ENCODE measurements around the gene RNF166. TPM values are rescaled to one million over a fixed set of nuclear protein-coding genes. Genes with fewer than 3 reads are reported as not detected.

Gene RNF166
- total RNA-seq, 1 donor: 14.5 TPM

DNA sequence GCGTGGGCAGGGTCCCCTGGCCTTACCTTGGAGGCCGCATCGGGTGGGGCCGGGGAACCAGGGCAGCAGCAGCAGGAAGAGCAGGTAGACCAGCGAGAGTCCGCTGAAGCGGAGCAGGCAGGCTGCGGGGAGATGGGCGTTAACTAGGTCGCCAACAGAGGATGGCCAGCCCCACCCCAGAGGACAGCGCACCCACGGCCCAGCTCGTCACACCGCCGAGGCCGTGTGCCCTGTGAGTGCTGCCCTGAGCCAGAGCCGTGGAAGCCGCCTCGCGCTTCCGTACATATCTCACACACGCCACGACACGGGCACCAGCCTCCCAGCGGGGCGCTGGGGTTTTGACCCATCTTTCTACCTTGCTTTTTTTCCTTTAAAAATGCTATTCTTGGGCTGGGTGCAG, 43.1 kb upstream of the RNF166 start:
- Histone ChIP-seq H2AFZ (ENCODE audit: low read length) (no peak overlapping the region), H3K79me2 (ENCODE audit: insufficient read depth, low read length) (peaks cover 89% of the 10 kb centered on the region), H3K4me1 (ENCODE audit: insufficient read depth, low read length) (peaks cover 9% of the 10 kb centered on the region), H3K27ac (ENCODE audit: low read depth, low read length) (no peak overlapping the region), H3K4me2 (ENCODE audit: insufficient read depth, low read length) (no peak overlapping the region), H3K36me3 (ENCODE audit: insufficient read depth, low read length) (peaks cover 4% of the 10 kb centered on the region), H3K27me3 (ENCODE audit: insufficient read depth, low read length) (no peaks in the 10 kb centered on the region), H3K4me3 (ENCODE audit: insufficient read depth, low read length) (no peak overlapping the region), H3K9me3 (ENCODE audit: low read depth, low read length) (no peaks in the 10 kb centered on the region), H4K20me1 (ENCODE audit: insufficient read depth, low read length) (peaks cover 63% of the 10 kb centered on the region)
- DNase-seq (ENCODE audit: insufficient read length, low spot score, missing footprints): no peak
- TF ChIP-seq CTCF (IDR thresholded peaks at IDR 0.05; ENCODE audit: extremely low read depth, low read depth, low read length): no peak

DNA sequence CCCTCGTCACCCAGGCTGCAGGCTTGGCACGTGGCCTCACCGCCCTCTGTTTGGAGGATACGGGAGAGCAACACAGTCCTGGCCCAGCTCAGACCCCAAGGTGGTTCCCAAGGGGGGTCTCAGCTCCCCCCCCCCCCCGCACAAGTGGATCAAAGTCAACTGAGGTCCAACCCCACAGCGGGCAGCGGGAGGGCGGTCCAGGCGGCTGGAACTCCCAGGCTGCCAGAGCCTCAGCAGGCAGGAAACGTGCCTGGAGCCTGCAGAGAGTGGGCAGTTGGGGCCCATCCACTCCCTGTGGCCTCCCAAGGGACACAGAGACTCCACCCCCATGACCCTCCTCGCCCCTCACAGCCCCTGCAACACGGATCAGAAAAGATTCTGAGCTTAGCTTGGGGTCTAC, 42.2 kb upstream of the RNF166 start:
- H3K4me1 ChIP-seq (ENCODE audit: insufficient read depth, low read length): no peaks in the 10 kb centered on the region
- peaks cover 4% of the 10 kb centered on the region for H3K36me3 ChIP-seq (ENCODE audit: insufficient read depth, low read length)
- no peak overlapping the region for H3K4me2 ChIP-seq (ENCODE audit: insufficient read depth, low read length)
- peaks cover 62% of the 10 kb centered on the region for H4K20me1 ChIP-seq (ENCODE audit: insufficient read depth, low read length)
- no peaks in the 10 kb centered on the region for H3K27me3 ChIP-seq (ENCODE audit: insufficient read depth, low read length)
- H2AFZ ChIP-seq (ENCODE audit: low read length): no peak overlapping the region
- no peak for TF ChIP-seq CTCF (IDR thresholded peaks at IDR 0.05; ENCODE audit: extremely low read depth, low read depth, low read length)
- no peaks in the 10 kb centered on the region for H3K9me3 ChIP-seq (ENCODE audit: low read depth, low read length)
- no peak for DNase-seq (ENCODE audit: insufficient read length, low spot score, missing footprints)
- no peak overlapping the region for H3K27ac ChIP-seq (ENCODE audit: low read depth, low read length)
- H3K4me3 ChIP-seq (ENCODE audit: insufficient read depth, low read length): no peak overlapping the region
- peaks cover 89% of the 10 kb centered on the region for H3K79me2 ChIP-seq (ENCODE audit: insufficient read depth, low read length)

GRCh38 chr16:88747588-88748301, 41.5 kb upstream of the RNF166 start:
- H4K20me1 ChIP-seq (ENCODE audit: insufficient read depth, low read length): peaks cover 64% of the 10 kb centered on the region
- H2AFZ ChIP-seq (ENCODE audit: low read length): no peak overlapping the region
- H3K27me3 ChIP-seq (ENCODE audit: insufficient read depth, low read length): no peaks in the 10 kb centered on the region
- no peak overlapping the region for H3K4me2 ChIP-seq (ENCODE audit: insufficient read depth, low read length)
- no peaks in the 10 kb centered on the region for H3K4me1 ChIP-seq (ENCODE audit: insufficient read depth, low read length)
- H3K27ac ChIP-seq (ENCODE audit: low read depth, low read length): no peak overlapping the region
- peaks cover 4% of the 10 kb centered on the region for H3K36me3 ChIP-seq (ENCODE audit: insufficient read depth, low read length)
- H3K79me2 ChIP-seq (ENCODE audit: insufficient read depth, low read length): peaks cover 92% of the 10 kb centered on the region
- TF ChIP-seq CTCF (IDR thresholded peaks at IDR 0.05; ENCODE audit: extremely low read depth, low read depth, low read length): peak; percentile 45
- no peaks in the 10 kb centered on the region for H3K9me3 ChIP-seq (ENCODE audit: low read depth, low read length)
- DNase-seq (ENCODE audit: insufficient read length, low spot score, missing footprints): no peak
- no peak overlapping the region for H3K4me3 ChIP-seq (ENCODE audit: insufficient read depth, low read length)

- H3K4me1 ChIP-seq (ENCODE audit: insufficient read depth, low read length): no peaks in the 10 kb centered on the region
- no peak overlapping the region for H3K4me3 ChIP-seq (ENCODE audit: insufficient read depth, low read length)
- H3K27ac ChIP-seq (ENCODE audit: low read depth, low read length): no peak overlapping the region
- no peak for TF ChIP-seq CTCF (IDR thresholded peaks at IDR 0.05; ENCODE audit: extremely low read depth, low read depth, low read length)
- DNase-seq (ENCODE audit: insufficient read length, low spot score, missing footprints): no peak
- peaks cover 9% of the 10 kb centered on the region for H3K36me3 ChIP-seq (ENCODE audit: insufficient read depth, low read length)
- no peaks in the 10 kb centered on the region for H3K27me3 ChIP-seq (ENCODE audit: insufficient read depth, low read length)
- H4K20me1 ChIP-seq (ENCODE audit: insufficient read depth, low read length): peaks cover 56% of the 10 kb centered on the region
- H3K9me3 ChIP-seq (ENCODE audit: low read depth, low read length): no peaks in the 10 kb centered on the region
- H3K79me2 ChIP-seq (ENCODE audit: insufficient read depth, low read length): peaks cover 88% of the 10 kb centered on the region
- H3K4me2 ChIP-seq (ENCODE audit: insufficient read depth, low read length): no peak overlapping the region
- no peak overlapping the region for H2AFZ ChIP-seq (ENCODE audit: low read length)
Measured at GRCh38 chr16:88746506-88746905, 40.3 kb upstream of the RNF166 start.
